ENCODE data around the gene KIAA0753. TPM values are rescaled to one million over a fixed set of nuclear protein-coding genes. Genes with fewer than 3 reads are reported as not detected.

KIAA0753 gene
- total RNA-seq, 2 donors from 2014 or later = 15.7 to 18.5 TPM

- Histone ChIP-seq H3K36me3 (no peaks in the 10 kb centered on the region), H3K9ac (ENCODE audit: low read depth in 2 of 2, low read length in 2 of 2) (no peak overlapping the region), H3K4me1 (no peaks in the 10 kb centered on the region), H3K27ac (no peak overlapping the region), H3K4me3 (no peak overlapping the region), H3K27me3 (no peaks in the 10 kb centered on the region), H3K9me3 (no peaks in the 10 kb centered on the region)
- no peak for DNase-seq
- TF ChIP-seq, protein P1, sequence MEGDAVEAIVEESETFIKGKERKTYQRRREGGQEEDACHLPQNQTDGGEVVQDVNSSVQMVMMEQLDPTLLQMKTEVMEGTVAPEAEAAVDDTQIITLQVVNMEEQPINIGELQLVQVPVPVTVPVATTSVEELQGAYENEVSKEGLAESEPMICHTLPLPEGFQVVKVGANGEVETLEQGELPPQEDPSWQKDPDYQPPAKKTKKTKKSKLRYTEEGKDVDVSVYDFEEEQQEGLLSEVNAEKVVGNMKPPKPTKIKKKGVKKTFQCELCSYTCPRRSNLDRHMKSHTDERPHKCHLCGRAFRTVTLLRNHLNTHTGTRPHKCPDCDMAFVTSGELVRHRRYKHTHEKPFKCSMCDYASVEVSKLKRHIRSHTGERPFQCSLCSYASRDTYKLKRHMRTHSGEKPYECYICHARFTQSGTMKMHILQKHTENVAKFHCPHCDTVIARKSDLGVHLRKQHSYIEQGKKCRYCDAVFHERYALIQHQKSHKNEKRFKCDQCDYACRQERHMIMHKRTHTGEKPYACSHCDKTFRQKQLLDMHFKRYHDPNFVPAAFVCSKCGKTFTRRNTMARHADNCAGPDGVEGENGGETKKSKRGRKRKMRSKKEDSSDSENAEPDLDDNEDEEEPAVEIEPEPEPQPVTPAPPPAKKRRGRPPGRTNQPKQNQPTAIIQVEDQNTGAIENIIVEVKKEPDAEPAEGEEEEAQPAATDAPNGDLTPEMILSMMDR (IDR thresholded peaks at IDR 0.05) = no peak
- intact Hi-C loops (cut with DNase I) = loop anchor here (10.0 kb wide), 1 partner anchor 87 kb away; no protein-coding TSS in a partner anchor
Observed at GRCh38 chr17:6561446-6561845, 79.1 kb downstream of the KIAA0753 start.

GRCh38 chr17:6560496-6560895 is 80.0 kb downstream of the KIAA0753 start:
- H3K9ac ChIP-seq (ENCODE audit: low read depth in 2 of 2, low read length in 2 of 2) = no peak overlapping the region
- no peak overlapping the region for H3K4me3 ChIP-seq
- TF ChIP-seq, protein P1 (IDR thresholded peaks at IDR 0.05) = no peak
- H3K27ac ChIP-seq = no peak overlapping the region
- H3K4me1 ChIP-seq = peaks cover under 1% of the 10 kb centered on the region
- H3K27me3 ChIP-seq = peaks cover 4% of the 10 kb centered on the region
- H3K36me3 ChIP-seq = no peaks in the 10 kb centered on the region
- intact Hi-C loops (cut with DNase I) = loop anchor here (10.0 kb wide), 1 partner anchor 86 kb away; no protein-coding TSS in a partner anchor
- H3K9me3 ChIP-seq = no peaks in the 10 kb centered on the region
- DNase-seq = no peak

- no peak overlapping the region for H3K27ac ChIP-seq
- H3K4me3 ChIP-seq = no peak overlapping the region
- intact Hi-C loops (cut with DNase I) = loop anchor here (10.0 kb wide), 1 partner anchor 85 kb away; no protein-coding TSS in a partner anchor
- peaks cover 8% of the 10 kb centered on the region for H3K4me1 ChIP-seq
- H3K9me3 ChIP-seq = no peaks in the 10 kb centered on the region
- H3K36me3 ChIP-seq = no peaks in the 10 kb centered on the region
- no peak for DNase-seq
- H3K27me3 ChIP-seq = peaks cover 4% of the 10 kb centered on the region
- TF ChIP-seq, protein P1 (IDR thresholded peaks at IDR 0.05) = no peak
- no peak overlapping the region for H3K9ac ChIP-seq (ENCODE audit: low read depth in 2 of 2, low read length in 2 of 2)
Observed at GRCh38 chr17:6559753-6560215, 80.7 kb downstream of the KIAA0753 start.

DNA sequence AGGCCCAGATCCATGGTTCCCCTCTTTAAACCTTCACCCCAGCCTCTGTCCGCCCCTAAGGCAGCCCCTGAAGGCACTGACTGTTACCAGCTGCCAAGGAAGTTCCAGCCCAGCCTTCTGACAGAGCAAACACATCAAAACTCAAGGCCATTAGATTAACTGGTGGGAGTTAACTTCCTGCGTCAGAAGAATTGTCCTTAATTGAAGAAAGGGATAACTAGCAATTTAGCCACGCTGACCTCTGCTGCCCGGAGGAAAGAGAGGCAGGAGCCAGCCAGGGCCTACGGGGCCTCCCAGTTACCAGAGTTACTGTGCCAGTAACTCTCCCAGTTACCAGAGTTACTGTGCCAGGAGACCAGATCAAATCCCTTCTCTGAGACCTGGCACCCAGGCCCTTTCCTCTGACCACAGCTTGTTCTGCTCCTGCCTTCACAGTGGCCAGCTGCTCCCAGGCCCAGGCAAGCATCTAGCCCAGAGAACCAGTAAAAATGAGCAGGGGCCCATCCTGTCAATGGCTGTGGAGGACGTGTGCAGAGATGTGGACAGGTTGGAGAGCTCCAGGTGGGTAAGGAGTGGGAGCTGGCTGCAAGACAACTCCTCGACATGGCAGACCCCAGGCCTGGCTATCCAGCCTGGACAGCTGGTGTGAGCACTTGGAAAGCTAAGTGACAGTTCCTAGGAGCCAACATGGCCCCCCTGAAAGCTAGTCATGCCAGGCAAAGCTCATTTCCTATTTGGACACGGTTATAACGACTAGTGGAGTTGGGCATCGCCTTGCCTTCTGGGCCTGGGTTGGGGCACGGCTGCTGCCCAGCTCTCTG is 81.4 kb downstream of the KIAA0753 start:
- DNase-seq = no peak
- no peak overlapping the region for H3K9ac ChIP-seq (ENCODE audit: low read depth in 2 of 2, low read length in 2 of 2)

GRCh38 chr17:6558276-6558675 is 82.2 kb downstream of the KIAA0753 start:
- TF ChIP-seq, protein P1 (IDR thresholded peaks at IDR 0.05) = no peak
- intact Hi-C loops (cut with DNase I) = no loop called here
- H3K27me3 ChIP-seq = peaks cover 4% of the 10 kb centered on the region

More for the DNA sequence above, 81.4 kb downstream of the KIAA0753 start:
- no peaks in the 10 kb centered on the region for H3K9me3 ChIP-seq
- intact Hi-C loops (cut with DNase I) = no loop called here
- no peak overlapping the region for H3K4me3 ChIP-seq
- peaks cover 9% of the 10 kb centered on the region for H3K4me1 ChIP-seq
- H3K27me3 ChIP-seq = peaks cover 4% of the 10 kb centered on the region
- TF ChIP-seq, protein P1 (IDR thresholded peaks at IDR 0.05) = no peak
- H3K27ac ChIP-seq = no peak overlapping the region
- no peaks in the 10 kb centered on the region for H3K36me3 ChIP-seq

More at GRCh38 chr17:6558276-6558675, 82.2 kb downstream of the KIAA0753 start:
- H3K36me3 ChIP-seq = no peaks in the 10 kb centered on the region
- no peaks in the 10 kb centered on the region for H3K9me3 ChIP-seq
- no peak overlapping the region for H3K4me3 ChIP-seq
- DNase-seq = no peak
- H3K27ac ChIP-seq = no peak overlapping the region
- H3K9ac ChIP-seq (ENCODE audit: low read depth in 2 of 2, low read length in 2 of 2) = no peak overlapping the region
- peaks cover 9% of the 10 kb centered on the region for H3K4me1 ChIP-seq
